ENCODE measurements around the gene NPLOC4. TPM values are rescaled to one million over a fixed set of nuclear protein-coding genes. Genes with fewer than 3 reads are reported as not detected.

Gene NPLOC4
- total and polyA plus RNA-seq, 9 of the 15 experiments (the other 6 are each of a cell fraction or from before 2014, with no cell fraction given), result 1.5 to 116 (median 64.5) TPM

DNA sequence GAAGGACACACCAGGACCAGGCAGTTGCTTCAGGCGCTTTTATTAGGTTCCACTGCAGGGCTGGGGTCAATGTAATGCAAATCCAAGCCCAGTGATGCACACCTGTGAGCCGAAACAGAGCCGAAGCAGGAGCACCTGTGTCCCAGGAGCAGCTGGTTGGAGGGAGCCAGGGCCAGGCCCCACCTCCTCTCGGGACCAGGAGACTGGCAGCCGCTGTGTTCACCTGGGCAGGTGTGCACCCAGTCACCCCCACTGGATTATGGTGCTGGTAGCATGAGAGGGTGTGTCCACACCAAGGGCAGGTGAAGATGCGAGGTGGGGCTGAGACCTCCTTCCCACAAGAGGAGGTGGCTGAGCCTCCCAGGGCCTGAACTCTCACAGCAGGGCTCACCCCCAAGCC lies 80.0 kb downstream of the NPLOC4 start:
- peaks cover 57% of the 10 kb centered on the region; the same call in 2 of the 3 replicates for H3K36me3 ChIP-seq (ENCODE audit: control insufficient read depth, insufficient read depth, low read length)
- no peak overlapping the region for H2AFZ ChIP-seq (ENCODE audit: low read depth, low read length)
- H3K4me2 ChIP-seq (ENCODE audit: insufficient read depth, low read length), result no peak overlapping the region
- DNase-seq (ENCODE audit: extremely low read depth in 1 of 4, low spot score in 3 of 4), result no peak
- peak overlapping the region; percentile 29; the same call in 2 of the 3 replicates for H3K27ac ChIP-seq (ENCODE audit: extremely low read depth, low read depth, low read length)
- TF ChIP-seq, protein P1, sequence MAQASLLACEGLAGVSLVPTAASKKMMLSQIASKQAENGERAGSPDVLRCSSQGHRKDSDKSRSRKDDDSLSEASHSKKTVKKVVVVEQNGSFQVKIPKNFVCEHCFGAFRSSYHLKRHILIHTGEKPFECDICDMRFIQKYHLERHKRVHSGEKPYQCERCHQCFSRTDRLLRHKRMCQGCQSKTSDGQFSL (CRISPR knock-in tag; IDR thresholded peaks at IDR 0.05), result 0 out of 2 replicates have a peak, but pooled peaks have one; percentile 17
- TF ChIP-seq, protein P1 (tag; IDR thresholded peaks at IDR 0.05), result no peak
- no peak for TF ChIP-seq PHTF2 (CRISPR knock-in tag; IDR thresholded peaks at IDR 0.05)
- TF ChIP-seq NELFE (IDR thresholded peaks at IDR 0.05; ENCODE audit: insufficient read depth, insufficient read length), result no peak
- TF ChIP-seq ZNF184 (CRISPR knock-in tag; IDR thresholded peaks at IDR 0.05), result no peak
- TF ChIP-seq POLR2G (IDR thresholded peaks at IDR 0.05; ENCODE audit: low read depth, low read length), result peak; percentile 41; the same call in 1 of the 2 replicates
- TF ChIP-seq PML (IDR thresholded peaks at IDR 0.05; ENCODE audit: low read length), result 0 out of 2 replicates have a peak, but pooled peaks have one; percentile 16
- TF ChIP-seq POLR2AphosphoS2 (IDR thresholded peaks at IDR 0.05; ENCODE audit: low read length), result 0 out of 2 replicates have a peak, but pooled peaks have one; percentile 16
- BruUV-seq (replicated peaks), result TSS peak; percentile 44
- H3K9ac ChIP-seq (ENCODE audit: insufficient read depth in 1 of 2, low read depth in 2 of 2, low read length in 2 of 2), result peak overlapping the region in 1 of 2 experiments; percentile 54; a peak in 2 of 4 replicates
- ATAC-seq, result no peak
- no peaks in the 10 kb centered on the region for H3K27me3 ChIP-seq (ENCODE audit: control insufficient read depth in 2 of 2, insufficient read depth in 2 of 2, low read length in 2 of 2)
- no peak overlapping the region for H3K4me3 ChIP-seq
- no peaks in the 10 kb centered on the region for H3K9me1 ChIP-seq (ENCODE audit: control insufficient read depth, insufficient read depth, low read length)
- no peaks in the 10 kb centered on the region for H3K9me3 ChIP-seq (replicated peaks; ENCODE audit: control insufficient read depth, insufficient read depth, low read depth, low read length)
- no peak for FAIRE-seq
- ChIA-PET CTCF (ENCODE audit: low intra/inter-chr PET ratio) (no interaction called here), POLR2A (interaction anchor here (0.5 to 2.7 kb wide), 6 partner anchors 12 to 85 kb away, joined by 3 to 16 read pairs (median 5); partner anchors contain the start of gene ACTG1)
- intact Hi-C loops (cut with micrococcal nuclease) (no loop called here), in situ Hi-C loops (cut with MboI) (no loop called here)
- H3K4me1 ChIP-seq (replicated peaks in 1 of 2; ENCODE audit: control insufficient read depth in 2 of 2, insufficient read depth in 2 of 2, low read length in 2 of 2), result peaks cover 21 to 55% of the 10 kb centered on the region in 2 experiments
- H4K20me1 ChIP-seq (replicated peaks; ENCODE audit: control insufficient read depth, insufficient read depth, low read length), result peaks cover 12% of the 10 kb centered on the region; the same call in 1 of the 2 replicates
- peaks cover 8% of the 10 kb centered on the region for H3K79me2 ChIP-seq (ENCODE audit: control insufficient read depth, insufficient read depth, low read length)
- 92% methylated on average over 6 of the region's 6 CpGs for WGBS (ENCODE audit: insufficient coverage, low coverage, missing lambda C conversion rate)

All from K562 (cell line).